CD4-positive, alpha-beta T cell treated with Interleukin-1 beta for 1 hour (primary cell): ENCODE measurements around the gene RNF115.
"Not testable (repeated sequence)": the region's sequence is repeated elsewhere in the genome, so short reads cannot be mapped to it uniquely, and the experiment has no call there.

Source experiments
- DNase-seq, 2 donors: peaks; one replicate each; pipeline ENCODE4 v3.0.0-alpha.2; 2020 to 2022

Gene RNF115

GRCh38 chr1:145826030-145826429 is 2.1 kb upstream of the RNF115 start:
- no peak for DNase-seq

- no peak for DNase-seq
These were observed 576 bp upstream of the RNF115 start for GRCh38 chr1:145824499-145824842.

- DNase-seq = not testable (repeated sequence)
These were observed 1.0 kb downstream of the RNF115 start for GRCh38 chr1:145822779-145823331.

GRCh38 chr1:145818095-145818494 is 5.8 kb downstream of the RNF115 start:
- DNase-seq = not testable (repeated sequence)

- DNase-seq = not testable (repeated sequence)
These were observed 10.7 kb downstream of the RNF115 start for GRCh38 chr1:145812977-145813810.

- no peak for DNase-seq
These were observed 17.1 kb downstream of the RNF115 start for GRCh38 chr1:145806844-145807243.

DNA sequence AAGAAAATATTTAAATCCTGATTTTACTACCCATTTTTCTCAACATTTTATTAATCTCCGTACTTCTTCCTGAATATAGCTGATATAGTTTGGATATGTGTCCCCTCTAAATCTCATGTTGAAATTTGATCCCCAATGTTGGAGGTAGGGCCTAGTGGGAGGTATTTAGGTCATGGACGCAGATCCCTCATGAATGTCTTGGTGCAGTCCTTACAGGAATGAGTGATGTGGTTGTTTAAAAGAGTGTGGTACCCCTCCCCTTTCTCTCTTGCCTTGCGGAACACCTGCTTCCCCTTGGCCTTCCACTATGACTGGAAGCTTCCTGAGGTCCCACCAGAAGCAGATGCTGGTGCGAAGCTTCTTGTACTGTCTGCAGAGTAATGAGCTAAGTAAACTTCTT is 17.5 kb downstream of the RNF115 start:
- no peak for DNase-seq

GRCh38 chr1:145805057-145805456 is 18.8 kb downstream of the RNF115 start:
- no peak for DNase-seq

- DNase-seq = no peak
These were observed 19.5 kb downstream of the RNF115 start for GRCh38 chr1:145804235-145805045.

DNA sequence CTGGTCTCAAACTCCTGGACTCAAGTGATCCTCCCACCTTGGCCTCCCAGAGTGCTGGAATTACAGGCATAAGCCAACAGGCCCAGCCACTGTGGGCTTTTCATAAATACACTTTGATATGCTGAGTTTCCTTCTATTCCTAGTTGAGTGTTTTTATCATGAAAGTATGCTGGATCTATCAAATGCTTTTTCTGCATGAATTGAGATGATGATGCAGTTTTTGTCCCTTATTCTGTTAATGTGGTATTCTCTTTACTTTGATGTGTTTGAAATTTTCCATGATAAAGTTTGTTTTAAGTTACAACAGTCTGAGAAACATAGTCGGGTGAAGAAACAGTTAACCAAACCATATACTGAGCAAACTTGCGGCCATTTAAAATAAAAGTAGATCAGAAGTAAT is 24.1 kb downstream of the RNF115 start:
- DNase-seq = no peak

DNA sequence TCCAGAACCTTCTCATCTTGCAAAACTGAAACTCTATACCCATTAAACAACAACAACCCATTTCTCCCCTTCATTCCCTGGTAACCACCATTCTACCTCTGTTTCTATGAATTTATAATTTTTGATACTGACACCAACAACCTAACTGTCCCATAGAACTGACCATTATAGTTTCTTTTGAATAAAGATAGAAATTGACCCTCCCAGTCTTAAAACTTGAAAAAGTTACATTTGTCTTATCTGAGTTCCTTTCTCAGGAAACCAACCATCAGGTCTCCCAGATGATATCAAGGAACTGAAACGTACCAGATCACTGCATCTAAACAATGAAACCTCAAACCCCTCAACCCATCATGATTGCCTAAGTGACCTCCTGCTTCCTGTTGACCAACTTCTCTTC is 27.1 kb downstream of the RNF115 start:
- DNase-seq = no peak

GRCh38 chr1:145795257-145795881 is 28.5 kb downstream of the RNF115 start:
- DNase-seq = no peak

GRCh38 chr1:145792484-145792883 is 31.4 kb downstream of the RNF115 start:
- DNase-seq = no peak

GRCh38 chr1:145791860-145792259 is 32.0 kb downstream of the RNF115 start:
- DNase-seq = not testable (repeated sequence)

GRCh38 chr1:145788580-145788979 is 35.3 kb downstream of the RNF115 start:
- DNase-seq = no peak

- DNase-seq = no peak
These were observed 37.6 kb downstream of the RNF115 start for GRCh38 chr1:145786271-145786670.

- DNase-seq = no peak
These were observed 38.3 kb downstream of the RNF115 start for GRCh38 chr1:145785547-145785946.

DNA sequence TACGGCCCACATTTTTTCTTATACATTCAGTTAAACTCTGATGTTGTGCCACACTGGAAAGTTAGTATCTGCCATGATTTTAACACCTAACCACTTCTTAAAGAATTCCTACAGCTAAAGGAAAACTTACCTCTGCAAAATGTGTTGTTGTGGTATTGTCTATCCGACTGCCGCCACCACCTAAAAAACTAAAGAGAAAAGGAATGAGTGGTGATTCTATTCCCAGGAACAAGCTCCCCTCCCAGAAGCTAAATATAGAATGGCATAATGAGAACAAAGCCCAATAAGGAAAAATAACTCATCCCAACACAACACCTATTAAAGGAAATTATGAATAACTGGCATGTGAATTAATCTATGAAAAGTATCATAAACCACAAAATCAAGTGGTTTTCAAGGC is 39.5 kb downstream of the RNF115 start:
- no peak for DNase-seq

DNA sequence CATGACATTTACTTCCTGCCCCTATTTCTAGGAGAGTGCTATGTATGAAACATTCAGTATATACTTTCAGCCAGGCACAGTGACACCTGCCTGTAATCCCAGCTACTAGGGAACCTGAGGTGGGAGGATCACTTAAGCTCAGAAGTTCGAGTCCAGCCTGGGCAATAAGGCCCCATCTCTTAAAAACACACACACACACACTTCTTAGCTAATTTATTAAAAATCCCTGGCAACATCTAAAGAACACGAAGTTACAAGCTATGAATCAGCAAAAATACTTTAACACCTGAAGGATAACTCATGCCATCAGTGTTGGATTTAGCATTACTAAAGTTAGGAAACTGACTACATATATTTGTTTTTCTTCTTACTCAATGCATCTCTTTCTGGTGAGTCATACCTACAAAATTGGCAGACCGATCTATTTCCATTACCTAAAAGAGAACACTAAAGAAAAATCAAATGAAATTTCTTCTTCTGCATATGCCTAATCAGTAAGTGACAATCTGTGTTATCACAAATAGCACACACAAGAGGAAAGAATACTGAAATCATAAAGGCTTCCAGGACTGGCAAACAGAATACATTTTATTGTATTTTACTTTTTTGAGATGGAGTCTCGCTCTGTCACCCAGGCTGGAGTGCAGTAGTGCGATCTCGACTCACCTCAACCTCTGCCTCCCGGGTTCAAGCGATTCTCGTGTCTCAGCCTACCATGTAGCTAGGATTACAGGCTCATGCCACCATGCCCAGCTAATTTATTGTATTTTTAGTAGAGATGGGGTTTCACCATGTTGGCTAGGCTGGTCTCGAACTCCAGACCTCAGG is 41.4 kb downstream of the RNF115 start:
- no peak for DNase-seq

DNA sequence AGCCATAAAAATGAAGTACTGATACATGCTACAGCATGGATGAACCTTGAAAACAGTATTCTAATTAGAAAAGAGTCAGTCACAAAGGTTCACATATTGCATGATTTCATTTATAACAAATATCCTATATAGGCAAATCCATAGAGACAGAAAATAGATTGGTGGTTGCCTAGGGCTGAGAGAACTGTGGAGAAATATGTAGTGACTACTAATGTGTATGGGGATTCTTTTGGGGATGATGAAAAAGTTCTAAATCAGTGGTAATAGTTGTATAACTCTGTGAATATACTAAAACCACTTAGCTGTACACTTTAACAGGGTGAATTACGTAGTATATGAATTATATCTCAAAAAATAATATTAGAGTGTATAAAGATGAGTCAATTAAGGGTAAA is 45.8 kb downstream of the RNF115 start:
- no peak for DNase-seq

GRCh38 chr1:145777357-145778145 is 46.3 kb downstream of the RNF115 start:
- no peak for DNase-seq

GRCh38 chr1:145773423-145773822 is 50.5 kb downstream of the RNF115 start:
- DNase-seq = no peak
